HTERT RPE-1 (cell line): Measurements from ENCODE around the gene SLC2A11.
"Not testable (repeated sequence)": the region's sequence is repeated elsewhere in the genome, so short reads cannot be mapped to it uniquely, and the experiment has no call there.

ENCODE experiments used
- in situ Hi-C: fragments of 300-500 bp; cut with MboI; formaldehyde crosslinking; loops from 4 replicates; pipeline ENCODE4 v1.14.3; 2020; ENCODE audit warnings: low sequenced_read_pairs

SLC2A11 gene

DNA sequence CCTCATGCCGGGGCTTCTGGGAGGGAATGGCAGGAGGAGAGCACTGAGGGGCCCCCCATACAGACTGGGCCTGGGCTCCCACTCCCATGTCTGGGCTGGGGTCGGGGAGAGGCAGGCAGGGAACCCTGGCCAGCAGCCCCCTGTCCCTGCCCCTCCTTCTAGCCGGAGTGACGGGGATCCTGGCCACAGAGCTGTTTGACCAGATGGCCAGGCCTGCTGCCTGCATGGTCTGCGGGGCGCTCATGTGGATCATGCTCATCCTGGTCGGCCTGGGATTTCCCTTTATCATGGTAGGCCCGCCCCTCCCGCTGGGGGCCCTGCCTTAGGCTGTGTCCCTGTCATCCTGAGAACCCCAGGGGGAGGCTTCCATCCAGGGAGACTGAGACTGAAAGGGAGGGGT, 26.5 kb downstream of the SLC2A11 start:
- in situ Hi-C loops: no loop called here

DNA sequence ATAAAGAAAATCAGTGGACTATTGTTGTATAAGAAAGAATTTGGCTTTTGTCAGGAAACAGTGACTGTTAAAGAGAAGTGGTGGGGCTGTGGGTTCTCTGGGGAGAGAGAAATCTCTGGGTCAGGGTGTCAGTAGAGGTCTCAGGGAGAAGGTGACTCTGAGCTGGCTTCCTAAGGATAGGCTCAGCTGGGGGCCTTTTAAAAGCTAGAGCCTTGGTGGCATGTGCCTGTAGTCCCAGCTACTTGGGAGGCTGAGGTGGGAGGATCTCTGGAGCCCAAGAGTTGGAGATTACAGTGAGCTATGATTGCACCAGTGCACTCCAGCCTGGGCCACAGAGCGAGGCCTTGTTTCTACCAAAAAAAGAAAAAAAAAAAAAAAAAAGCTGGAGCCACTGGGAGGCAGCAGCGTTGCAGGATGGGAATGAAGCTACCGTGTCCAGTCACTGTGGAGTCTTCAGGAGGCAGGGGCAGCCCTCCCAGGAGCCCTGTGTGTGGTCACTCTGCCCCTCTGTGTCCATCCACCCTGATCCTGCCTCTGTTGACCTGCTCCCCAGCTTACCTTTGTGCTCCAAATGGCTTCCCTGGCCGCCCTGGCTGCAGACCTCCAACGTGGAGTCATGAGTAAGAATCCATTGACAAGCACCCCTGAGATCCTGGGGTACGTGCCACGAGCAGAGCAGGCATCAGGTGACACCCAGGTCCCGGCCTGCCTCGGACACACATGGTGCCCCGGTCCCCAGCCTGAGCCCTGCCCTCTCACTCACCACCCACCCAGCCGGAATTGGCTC, 31.1 kb downstream of the SLC2A11 start:
- in situ Hi-C loops: no loop called here

DNA sequence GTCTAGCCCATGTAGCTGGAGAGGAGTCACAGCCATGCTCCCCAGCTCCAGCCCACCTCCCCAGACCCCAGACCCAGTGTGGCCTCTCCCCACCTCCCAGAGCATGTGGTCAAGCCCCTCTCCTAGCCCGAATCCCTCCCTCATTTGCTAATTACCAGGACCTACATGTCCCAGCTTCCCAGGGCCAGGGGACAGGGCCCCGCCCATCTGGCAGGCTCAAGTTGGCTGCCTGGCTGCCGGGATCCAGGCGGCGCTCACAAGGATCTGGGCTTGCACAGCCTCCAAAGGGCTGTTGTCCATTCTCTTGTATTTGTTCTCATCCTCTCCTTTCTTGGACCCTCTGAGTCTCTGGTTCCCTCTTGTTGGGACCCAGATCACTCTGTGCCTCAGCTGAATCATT, 31.9 kb downstream of the SLC2A11 start:
- in situ Hi-C loops: no loop called here

GRCh38 chr22:23891726-23892125, 34.1 kb downstream of the SLC2A11 start:
- in situ Hi-C loops: no loop called here

GRCh38 chr22:23892130-23892529, 34.5 kb downstream of the SLC2A11 start:
- in situ Hi-C loops: no loop called here

DNA sequence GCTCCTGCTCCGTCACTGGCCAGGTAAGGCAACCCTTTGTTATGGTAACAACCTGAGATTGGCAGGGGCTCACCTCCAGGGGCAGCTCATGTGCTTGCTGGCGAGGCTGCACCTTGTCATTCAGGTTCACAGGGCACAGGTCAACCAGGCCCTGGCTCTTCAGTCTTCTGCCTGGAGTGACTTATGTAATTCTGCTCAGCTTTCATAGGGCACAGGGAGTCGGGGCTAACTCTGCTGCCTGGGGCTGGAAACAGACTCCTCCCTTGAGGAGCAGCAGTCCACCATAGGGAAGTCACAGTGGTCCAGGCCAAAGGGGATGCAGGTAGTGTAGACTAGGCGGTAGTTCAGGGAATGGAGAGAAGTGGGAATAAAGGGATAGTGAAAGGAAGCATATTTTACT, 35.0 kb downstream of the SLC2A11 start:
- in situ Hi-C loops: no loop called here

GRCh38 chr22:23893121-23893944, 35.7 kb downstream of the SLC2A11 start:
- in situ Hi-C loops: no loop called here

DNA sequence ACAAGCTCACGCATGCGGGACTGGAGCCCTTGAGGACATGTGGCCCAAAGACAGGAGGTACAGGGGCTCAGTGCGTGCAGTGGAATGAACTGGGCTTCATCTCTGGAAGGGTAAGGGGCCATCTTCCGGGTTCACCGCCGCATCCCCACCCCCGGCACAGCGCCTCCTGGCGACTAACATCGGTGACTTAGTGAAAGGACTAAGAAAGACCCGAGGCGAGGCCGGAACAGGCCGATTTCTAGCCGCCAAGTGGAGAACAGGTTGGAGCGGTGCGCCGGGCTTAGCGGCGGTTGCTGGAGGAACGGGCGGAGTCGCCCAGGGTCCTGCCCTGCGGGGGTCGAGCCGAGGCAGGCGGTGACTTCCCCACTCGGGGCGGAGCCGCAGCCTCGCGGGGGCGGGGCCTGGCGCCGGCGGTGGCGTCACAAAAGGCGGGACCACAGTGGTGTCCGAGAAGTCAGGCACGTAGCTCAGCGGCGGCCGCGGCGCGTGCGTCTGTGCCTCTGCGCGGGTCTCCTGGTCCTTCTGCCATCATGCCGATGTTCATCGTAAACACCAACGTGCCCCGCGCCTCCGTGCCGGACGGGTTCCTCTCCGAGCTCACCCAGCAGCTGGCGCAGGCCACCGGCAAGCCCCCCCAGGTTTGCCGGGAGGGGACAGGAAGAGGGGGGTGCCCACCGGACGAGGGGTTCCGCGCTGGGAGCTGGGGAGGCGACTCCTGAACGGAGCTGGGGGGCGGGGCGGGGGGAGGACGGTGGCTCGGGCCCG, 36.5 kb downstream of the SLC2A11 start, which contains the start of gene MIF:
Gene MIF (plus strand): TSS at position 439 of the 765 bp plus-strand sequence. CDS start 92 bp downstream, at position 531.
- in situ Hi-C loops: no loop called here

- in situ Hi-C loops: no loop called here
Observed at GRCh38 chr22:23894710-23895598, 37.3 kb downstream of the SLC2A11 start.

- in situ Hi-C loops: no loop called here
Observed at GRCh38 chr22:23895599-23896144, 38.0 kb downstream of the SLC2A11 start.

- in situ Hi-C loops: no loop called here
Observed at GRCh38 chr22:23896166-23896522, 38.5 kb downstream of the SLC2A11 start.

DNA sequence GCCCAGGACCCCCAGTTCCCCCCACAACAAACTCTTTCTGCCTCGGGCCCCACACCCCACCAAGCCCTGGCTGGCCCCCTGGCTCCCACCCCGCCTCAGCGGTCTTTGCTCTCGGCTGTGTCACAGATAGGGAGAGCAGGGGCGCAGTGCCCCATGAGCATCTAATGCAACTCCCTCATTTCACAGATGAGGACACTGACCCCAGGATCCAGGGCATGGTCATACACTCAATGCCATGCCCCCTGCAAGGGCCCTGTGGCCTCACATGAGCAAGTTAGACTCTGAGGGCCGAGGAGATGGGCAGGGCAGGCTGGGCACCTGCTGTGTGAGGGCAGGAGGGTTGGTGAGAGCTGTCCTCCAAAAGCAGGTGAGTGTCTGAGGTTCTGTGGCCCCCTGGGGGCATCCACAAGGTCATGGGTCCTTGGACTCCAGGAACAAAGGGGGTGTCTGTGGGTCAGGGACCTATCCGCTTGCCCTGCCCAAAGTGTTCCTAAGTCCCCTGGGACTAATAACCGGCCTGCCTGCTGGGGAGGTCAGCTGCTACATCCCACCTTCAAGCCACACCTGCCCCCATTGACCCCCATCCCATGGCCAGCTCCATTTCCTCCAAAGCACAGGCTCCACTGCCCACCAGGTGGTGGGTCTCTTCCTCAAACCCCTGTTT, 39.0 kb downstream of the SLC2A11 start:
- in situ Hi-C loops: no loop called here

GRCh38 chr22:23897320-23897719, 39.6 kb downstream of the SLC2A11 start:
- in situ Hi-C loops: no loop called here

DNA sequence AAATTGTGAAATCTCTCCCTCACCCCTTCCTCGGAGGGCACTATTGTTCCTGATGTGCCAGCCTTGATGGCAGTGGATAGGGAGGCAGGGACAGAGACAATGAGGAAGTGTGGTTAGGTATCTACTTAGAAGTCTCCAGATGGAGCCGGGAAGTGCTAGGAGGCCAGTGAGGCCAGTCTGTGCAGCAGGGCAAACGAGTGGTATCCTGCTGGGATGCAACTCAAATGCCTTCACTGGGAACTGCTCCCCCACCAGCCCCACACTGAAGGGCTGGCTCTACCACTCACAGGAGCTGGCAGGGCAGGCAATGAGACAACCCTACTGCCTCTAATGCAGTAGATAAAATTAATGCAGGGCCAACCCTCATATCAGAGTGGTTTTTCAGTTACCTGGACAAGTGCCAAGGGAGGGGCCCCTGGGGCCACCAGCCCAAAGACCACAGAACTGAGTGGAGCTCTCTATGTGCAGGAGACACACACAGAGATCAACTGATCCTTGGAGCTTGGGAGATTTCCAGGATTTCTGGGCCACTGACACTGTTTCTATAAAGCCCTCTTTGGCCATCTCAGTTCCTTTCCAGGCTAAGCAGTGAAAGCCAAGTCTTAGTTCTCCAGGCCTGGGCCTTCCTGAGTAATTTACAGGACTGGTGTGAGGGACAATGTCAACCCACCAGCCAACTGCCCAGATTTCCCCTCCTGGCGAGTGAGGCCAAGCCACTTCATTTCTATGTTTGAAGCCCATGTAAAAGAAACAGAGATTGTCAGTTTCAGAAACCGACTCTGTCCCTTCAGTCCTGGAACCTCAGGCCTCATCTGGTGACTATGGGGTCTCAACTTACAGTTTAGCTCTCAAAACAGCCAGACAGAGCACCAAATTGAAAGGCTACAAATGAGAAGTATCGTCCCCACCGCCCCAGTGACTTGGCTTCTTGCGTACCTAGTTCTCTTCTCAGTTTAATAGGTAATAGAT, 40.6 kb downstream of the SLC2A11 start:
- in situ Hi-C loops: no loop called here

- in situ Hi-C loops: no loop called here
Observed at GRCh38 chr22:23899042-23899745, 41.5 kb downstream of the SLC2A11 start.

- in situ Hi-C loops: not testable (repeated sequence)
Observed at GRCh38 chr22:23900227-23900626, 42.6 kb downstream of the SLC2A11 start.

DNA sequence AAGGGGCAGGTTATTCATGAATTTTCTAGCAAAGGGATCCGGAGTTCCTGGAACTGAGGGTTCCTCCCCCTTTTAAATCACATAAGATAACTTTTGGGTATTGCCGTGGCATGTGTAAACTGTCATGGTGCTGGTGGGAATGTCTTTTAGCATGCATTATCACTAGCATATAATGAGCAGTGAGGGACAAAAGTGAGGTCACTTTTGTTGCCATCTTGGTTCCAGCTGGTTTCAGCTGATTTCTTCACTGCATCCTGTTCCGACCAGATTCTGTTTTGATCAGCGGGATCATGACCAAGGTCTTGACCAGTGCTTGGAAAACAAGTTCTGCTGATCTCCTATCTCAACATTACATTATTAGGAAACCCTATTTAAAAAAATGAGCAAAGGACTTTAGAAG, 43.9 kb downstream of the SLC2A11 start:
- in situ Hi-C loops: no loop called here
